NT2/D1 (cell line): ENCODE data around the gene C6orf132.

Source experiments
- DNase-seq: peaks from one replicate; pipeline ENCODE4 v3.0.0-alpha.2; 2011; ENCODE audit warnings: low read depth, low spot score
- H3K27me3 ChIP-seq: 2 replicates; pipeline ENCODE4 v1.6.0; 2011; ENCODE audit warnings: mild to moderate bottlenecking; ENCODE audit not compliant: insufficient read length, insufficient read depth
- H3K36me3 ChIP-seq: 2 replicates; pipeline ENCODE4 v1.6.1; 2011; ENCODE audit warnings: mild to moderate bottlenecking, low read length, mixed read lengths; ENCODE audit not compliant: insufficient read depth, insufficient read length
- H3K4me1 ChIP-seq: 2 replicates; pipeline ENCODE4 v1.5.1; 2011; ENCODE audit not compliant: insufficient read depth, insufficient read length
- H3K4me3 ChIP-seq: 2 replicates; pipeline ENCODE4 v1.5.1; 2011; ENCODE audit warnings: low read depth; ENCODE audit not compliant: insufficient read length
- H3K9ac ChIP-seq: 2 replicates; pipeline ENCODE4 v1.6.0; 2011; ENCODE audit warnings: low read depth; ENCODE audit not compliant: insufficient read length
- H3K9me3 ChIP-seq: 2 replicates; pipeline ENCODE4 v1.5.1; 2011; ENCODE audit warnings: mild to moderate bottlenecking, low read length; ENCODE audit not compliant: insufficient read depth
- SUZ12 ChIP-seq: IDR thresholded peaks from 2 replicates; pipeline ENCODE4 v1.6.1; 2011; ENCODE audit not compliant: insufficient read length, insufficient read depth; ENCODE audit errors: extremely low read depth
- YY1 ChIP-seq: IDR thresholded peaks from 2 replicates; pipeline ENCODE4 v1.6.1; 2011; ENCODE audit not compliant: insufficient read length, insufficient read depth
- ZNF274 ChIP-seq: IDR thresholded peaks from 2 replicates; pipeline ENCODE4 v1.6.1; 2011; ENCODE audit warnings: mild to moderate bottlenecking, low read depth, low read length

Gene C6orf132

DNA sequence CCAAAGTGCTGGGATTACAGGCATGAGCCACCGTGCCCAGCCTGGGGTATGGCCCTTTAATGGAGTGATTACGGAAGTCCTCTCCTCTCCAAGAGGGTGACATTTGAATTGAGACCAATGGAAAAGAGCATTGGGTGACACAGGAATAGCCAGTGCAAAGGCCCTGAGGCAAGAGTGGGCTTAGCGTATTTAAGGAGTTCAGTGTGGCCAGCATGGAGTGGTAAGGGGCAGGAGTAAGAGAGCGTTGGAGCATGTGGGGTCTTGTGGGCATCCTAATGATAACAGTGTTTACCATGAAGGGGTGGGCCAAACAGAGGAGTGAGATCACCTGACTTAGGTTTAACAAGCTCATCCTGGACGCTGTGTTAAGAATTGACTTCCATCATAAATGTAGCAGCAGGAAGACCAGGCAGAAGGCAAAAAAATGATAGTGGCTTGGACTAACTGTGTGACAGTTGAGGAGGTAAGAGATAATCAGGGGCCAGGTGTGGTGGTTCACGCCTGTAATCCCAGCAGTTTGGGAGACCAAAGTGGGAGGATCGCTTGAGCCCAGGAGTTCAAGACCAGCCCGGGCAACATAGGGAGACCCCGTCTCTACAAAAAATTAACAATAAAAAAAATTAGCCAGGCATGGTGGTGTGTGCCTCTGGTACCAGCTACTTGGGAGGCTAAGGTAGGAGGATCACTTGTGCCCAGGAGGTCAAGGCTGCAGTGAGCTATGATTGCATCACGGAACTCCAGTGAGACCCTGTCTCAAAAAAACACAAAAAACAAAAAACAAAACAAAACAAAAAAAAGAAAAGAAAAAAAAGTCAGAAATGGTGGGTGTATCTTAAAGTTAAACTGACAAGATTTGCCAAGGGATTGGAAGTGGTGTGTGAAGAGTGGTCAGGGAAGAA lies 51.4 kb downstream of the C6orf132 start:
- H3K9me3 ChIP-seq = no peaks in the 10 kb centered on the region
- no peak for TF ChIP-seq YY1
- no peak for TF ChIP-seq SUZ12
- no peak for TF ChIP-seq ZNF274
- H3K4me1 ChIP-seq = peaks cover 5% of the 10 kb centered on the region
- no peak overlapping the region for H3K4me3 ChIP-seq
- no peak for DNase-seq
- H3K36me3 ChIP-seq = no peaks in the 10 kb centered on the region
- no peaks in the 10 kb centered on the region for H3K27me3 ChIP-seq
- no peak overlapping the region for H3K9ac ChIP-seq

DNA sequence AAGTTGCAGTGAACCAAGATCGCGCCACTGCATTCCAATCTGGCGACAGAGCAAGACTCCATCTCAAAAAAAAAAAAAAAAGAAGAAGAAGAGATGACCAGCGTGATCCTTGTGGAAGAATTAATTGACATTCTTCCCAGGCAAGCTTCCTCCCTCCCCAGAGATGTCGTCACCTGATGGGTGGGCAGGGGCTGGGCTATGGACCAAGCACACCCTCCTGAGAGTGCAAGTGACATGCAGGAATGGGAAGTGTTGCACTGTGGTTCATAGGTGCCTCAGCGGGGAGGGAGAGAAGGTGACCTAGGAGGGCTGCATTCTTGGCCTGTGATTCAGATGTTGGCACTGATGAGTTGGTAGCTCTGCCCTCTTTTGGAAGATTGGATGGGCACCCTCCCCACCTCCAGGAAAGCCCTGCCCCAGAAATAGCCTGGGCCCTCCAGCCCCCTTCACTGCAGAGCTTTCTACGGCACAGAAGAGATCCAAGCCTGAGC lies 54.3 kb downstream of the C6orf132 start:
- Histone ChIP-seq H3K4me3 (no peak overlapping the region), H3K36me3 (no peaks in the 10 kb centered on the region), H3K27me3 (no peaks in the 10 kb centered on the region), H3K4me1 (peaks cover 2% of the 10 kb centered on the region), H3K9ac (no peak overlapping the region), H3K9me3 (no peaks in the 10 kb centered on the region)
- TF ChIP-seq YY1 (no peak), ZNF274 (no peak), SUZ12 (no peak)
- peak; percentile 9 for DNase-seq

DNA sequence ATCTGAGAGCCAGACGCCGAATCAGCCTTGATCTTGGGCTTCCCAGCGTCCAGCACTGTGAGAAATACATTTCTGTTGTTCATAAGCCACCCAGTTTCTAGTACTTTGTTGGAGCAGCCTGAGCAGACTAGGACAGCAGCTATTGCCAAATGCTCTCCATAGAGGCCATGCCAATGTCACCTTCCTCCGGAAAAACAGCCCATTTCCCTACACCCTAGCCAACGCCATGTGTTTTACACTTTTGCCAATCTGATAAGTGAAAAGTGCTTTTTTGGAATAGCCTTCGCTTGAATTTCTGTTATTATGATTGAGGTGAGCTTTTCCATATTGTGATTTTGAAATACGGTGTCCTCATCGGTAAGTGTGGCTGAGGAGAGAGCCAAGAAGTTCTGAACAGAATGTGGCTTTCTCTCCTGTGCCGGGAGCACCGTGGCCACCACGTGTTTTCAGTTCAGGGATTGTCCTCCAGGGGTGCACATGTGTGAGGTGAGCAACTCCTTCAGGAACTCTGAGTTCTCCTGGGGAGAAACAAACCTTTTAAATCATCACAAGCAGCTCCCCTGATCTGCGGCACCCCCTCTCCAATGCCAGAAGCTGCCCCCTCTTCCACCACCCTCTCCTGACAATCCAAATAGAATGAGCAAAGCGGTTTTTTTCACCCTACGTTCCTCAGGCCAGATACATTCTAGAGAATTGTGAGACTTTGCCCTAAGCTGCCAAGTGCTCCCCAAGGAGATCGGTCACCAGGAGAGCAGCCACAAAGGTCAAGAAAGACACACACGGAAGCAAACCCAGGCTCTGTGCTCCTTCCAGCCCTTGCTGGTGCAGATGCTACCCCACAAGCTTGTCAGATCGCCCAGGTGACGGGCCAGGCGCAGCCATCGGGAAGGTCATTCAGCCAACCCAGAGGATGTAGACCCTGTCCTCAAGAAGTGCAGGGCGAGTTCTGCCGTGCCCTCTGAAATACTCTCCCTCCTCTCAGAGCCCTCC lies 56.1 kb downstream of the C6orf132 start:
- Histone ChIP-seq H3K9ac (no peak overlapping the region), H3K36me3 (no peaks in the 10 kb centered on the region), H3K4me3 (no peak overlapping the region), H3K4me1 (peaks cover 2% of the 10 kb centered on the region), H3K9me3 (no peaks in the 10 kb centered on the region), H3K27me3 (no peaks in the 10 kb centered on the region)
- no peak for DNase-seq
- TF ChIP-seq ZNF274 = no peak
- no peak for TF ChIP-seq YY1
- TF ChIP-seq SUZ12 = no peak

DNA sequence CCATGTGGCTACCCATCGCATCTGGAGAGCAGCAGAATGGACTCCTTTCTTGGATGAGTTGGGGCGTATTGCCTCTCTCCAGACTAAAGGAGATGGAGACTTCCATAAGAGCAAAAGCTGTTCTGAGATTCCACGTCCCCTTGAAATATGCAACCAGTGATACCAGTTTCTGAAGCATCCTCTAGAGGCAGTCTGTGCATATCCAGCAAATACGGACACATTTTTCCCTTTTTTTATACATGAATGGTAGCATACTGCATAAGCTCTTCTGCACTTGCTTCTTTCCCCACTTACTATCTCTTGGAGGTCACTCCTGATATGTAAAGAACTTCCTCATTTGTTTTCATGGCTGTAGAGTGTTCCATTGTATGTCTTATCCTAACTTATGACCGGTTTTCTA lies 57.5 kb downstream of the C6orf132 start:
- Histone ChIP-seq H3K4me3 (no peak overlapping the region), H3K9ac (no peak overlapping the region), H3K9me3 (no peaks in the 10 kb centered on the region), H3K36me3 (peaks cover 4% of the 10 kb centered on the region), H3K27me3 (no peaks in the 10 kb centered on the region), H3K4me1 (peaks cover 2% of the 10 kb centered on the region)
- TF ChIP-seq ZNF274 = no peak
- TF ChIP-seq YY1 = no peak
- TF ChIP-seq SUZ12 = no peak
- DNase-seq = no peak

DNA sequence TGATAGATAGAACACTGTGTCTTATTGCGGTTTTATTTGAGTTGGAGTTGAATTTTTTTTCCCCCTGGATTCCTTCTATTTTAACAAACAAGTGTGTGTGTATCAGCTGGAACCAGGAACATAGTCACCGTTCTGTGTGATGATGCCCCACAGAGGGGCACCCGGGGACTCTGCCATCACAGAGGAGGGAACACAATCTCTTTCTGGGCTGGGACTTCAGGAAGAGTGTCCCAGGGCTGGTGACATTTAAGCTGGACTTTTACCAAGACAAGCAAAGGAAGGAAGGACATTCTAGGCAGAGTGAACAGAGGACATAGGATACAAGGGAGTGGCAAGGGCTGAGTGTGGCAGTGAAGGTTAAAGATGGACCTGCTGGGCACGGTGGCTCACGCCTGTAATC lies 58.9 kb downstream of the C6orf132 start:
- H3K36me3 ChIP-seq = peaks cover 12% of the 10 kb centered on the region
- H3K9me3 ChIP-seq = no peaks in the 10 kb centered on the region
- H3K4me1 ChIP-seq = peaks cover 2% of the 10 kb centered on the region
- DNase-seq = no peak
- no peak overlapping the region for H3K9ac ChIP-seq
- no peaks in the 10 kb centered on the region for H3K27me3 ChIP-seq
- H3K4me3 ChIP-seq = no peak overlapping the region
- TF ChIP-seq SUZ12 (no peak), ZNF274 (no peak), YY1 (no peak)

DNA sequence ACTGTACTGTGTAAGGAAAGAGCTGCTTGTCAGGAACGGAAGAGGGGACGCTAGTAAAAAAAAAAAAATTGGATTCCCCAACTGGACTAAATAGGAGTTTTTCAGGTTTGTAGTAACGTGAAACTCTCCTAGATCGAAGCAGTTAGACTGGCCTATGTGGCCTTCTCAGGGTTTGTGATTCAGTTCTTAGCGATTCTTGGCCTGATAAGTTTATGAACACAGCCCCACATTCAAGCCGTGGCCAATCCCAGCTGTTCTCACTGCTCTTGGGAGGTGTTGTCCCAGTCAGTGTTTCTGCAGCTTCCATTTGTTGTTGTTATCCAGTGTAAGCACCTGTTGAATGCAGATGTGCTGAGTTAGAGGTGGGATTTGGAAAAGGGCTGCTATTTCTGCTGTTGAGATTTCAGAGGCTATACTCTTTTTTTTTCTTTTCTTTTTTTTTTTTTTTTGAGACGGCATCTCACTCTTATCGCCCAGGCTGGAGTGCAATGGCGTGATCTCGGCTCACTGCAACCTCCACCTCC lies 62.4 kb downstream of the C6orf132 start:
- H3K9me3 ChIP-seq = no peaks in the 10 kb centered on the region
- DNase-seq = no peak
- H3K4me3 ChIP-seq = no peak overlapping the region
- TF ChIP-seq SUZ12 = no peak
- no peak for TF ChIP-seq ZNF274
- TF ChIP-seq YY1 = no peak
- peaks cover 3% of the 10 kb centered on the region for H3K4me1 ChIP-seq
- peaks cover 38% of the 10 kb centered on the region for H3K36me3 ChIP-seq
- no peak overlapping the region for H3K9ac ChIP-seq
- no peaks in the 10 kb centered on the region for H3K27me3 ChIP-seq
